Stimulated activated CD8-positive, alpha-beta memory T cell treated with anti-CD3 and anti-CD28 coated beads, Interleukin-7, amount 100 ng/mL, for 24 hours (primary cell): ENCODE measurements around the gene CASZ1.

Experiments
- DNase-seq: peaks from one replicate; pipeline ENCODE4 v3.0.0-alpha.2; 2020; ENCODE audit warnings: low read depth

Gene CASZ1

GRCh38 chr1:10635085-10635896 is 161.2 kb downstream of the CASZ1 start:
- no peak for DNase-seq

DNA sequence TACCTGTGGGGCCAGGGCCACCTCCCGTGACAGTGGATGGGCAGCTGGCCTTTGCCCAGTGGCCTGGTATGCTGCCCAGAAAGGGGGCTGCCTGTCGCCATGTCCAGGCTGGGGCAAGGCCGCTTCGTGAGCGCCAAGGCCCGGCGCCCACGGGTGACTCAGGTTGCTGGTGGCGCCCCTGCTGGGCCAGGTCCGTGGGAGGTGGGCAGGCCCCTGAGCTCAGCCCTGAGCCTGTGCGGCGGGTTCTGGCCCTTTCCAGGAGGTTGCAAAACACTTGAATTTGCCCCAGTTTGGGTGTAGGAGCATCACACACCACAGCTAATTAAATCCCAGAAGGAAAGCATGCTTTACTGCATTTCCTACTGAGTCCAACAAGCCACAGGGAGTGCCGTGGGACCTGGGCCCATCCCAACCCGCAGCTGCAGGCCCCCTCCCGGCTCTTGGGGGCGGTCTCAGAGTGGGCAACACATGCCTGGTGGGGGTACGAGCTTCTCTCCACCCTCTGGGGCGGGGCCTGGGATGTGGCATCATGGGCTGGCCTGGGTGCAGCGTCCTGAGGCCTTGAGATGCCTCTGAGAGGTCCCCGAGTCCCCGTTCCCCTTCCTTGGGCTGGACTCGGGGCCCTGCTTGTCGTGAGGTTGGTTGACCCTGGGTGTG is 161.9 kb downstream of the CASZ1 start:
- DNase-seq: no peak

DNA sequence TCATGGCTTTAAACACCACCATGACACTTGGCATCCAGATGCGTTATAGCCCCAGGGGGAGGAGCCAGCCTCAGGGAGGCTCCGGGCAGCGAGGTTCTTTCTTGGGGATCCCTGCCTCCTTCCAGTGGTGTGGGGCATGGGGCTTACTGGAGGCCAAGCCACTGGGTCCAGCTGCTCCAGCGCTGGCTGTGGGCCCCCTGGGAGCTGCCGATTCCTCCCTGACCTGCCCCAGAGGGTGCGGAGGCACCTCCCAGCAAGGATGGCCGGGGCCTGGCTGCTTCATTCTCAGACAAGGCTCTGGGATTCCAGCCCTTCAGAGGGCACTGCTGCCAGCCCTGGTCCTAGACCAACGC is 162.4 kb downstream of the CASZ1 start:
- no peak for DNase-seq

GRCh38 chr1:10633416-10633815 is 163.0 kb downstream of the CASZ1 start:
- no peak for DNase-seq

- DNase-seq: no peak
Measured at GRCh38 chr1:10632691-10633090, 163.8 kb downstream of the CASZ1 start.

DNA sequence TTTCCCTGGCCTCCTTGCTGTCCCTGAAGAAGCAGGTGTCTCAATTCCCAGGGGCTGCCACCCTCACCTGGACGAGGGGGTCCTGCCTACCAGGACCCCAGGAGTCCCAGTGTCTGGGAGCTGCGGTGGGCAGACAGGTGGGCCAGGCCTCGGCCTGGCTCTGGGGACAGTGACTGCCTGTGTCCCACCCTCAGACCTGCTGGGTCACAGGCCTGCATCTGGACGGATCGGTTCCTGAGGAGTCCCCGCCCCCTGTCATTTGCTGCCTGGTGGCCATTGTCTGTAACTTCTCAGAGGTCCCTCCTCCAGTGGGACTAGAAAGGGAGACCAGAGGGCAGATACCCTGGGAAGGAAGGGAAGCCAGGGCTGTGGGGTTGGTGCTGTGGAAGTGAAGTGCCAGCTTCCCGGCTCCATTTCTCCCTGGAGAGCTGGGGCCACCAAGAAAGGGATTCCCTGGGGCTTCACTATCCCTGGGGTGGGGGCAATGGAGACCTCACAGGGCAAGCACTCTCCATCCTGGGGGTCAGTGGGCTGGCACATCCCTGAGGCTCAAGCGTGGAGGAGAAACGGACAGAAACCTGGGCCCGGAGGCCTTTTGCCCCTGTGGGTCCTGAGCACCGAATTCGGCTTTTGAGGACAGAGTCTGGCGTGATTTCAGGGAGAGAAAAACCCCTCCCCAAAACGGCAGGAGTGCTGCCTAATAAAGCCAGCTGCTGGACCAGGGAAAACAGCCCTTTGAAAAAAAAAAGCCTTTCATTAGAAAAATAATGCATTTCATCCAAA is 164.4 kb downstream of the CASZ1 start:
- DNase-seq: no peak

DNA sequence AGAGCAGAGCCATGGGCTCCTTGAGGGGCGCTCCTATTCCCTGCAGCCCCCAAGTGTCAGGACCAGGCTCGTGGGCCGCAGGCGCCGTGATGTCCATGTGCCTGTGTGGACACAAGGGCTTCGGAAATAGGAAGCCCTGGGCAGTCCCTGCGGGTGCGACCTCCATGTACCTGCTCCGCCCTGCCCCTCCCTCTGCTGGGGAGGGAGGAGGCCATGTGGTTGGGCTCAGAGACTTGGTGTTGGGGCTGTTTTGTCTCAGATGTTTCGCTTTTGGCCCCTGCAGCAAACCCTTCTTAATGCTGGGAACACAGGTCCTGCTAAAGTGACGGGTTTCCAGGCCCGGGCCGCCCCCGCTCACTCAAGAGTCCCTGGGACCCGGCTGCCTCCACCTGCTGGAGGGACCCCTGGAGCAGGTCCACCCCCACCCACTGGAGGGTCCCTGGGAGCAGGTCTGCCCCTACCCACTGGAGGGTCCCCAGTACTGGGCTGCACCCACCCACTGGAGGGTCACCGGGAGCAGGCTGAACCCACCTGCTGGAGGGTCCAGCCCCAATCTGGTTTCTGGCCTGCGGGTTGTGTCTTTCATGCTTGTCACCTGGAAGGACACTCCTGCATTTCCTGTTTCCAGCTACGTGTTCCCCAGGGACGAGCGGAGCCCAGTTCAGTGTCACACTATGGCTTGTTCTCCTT is 165.2 kb downstream of the CASZ1 start:
- DNase-seq: no peak

- DNase-seq: no peak
Measured at GRCh38 chr1:10630661-10631120, 165.8 kb downstream of the CASZ1 start.

DNA sequence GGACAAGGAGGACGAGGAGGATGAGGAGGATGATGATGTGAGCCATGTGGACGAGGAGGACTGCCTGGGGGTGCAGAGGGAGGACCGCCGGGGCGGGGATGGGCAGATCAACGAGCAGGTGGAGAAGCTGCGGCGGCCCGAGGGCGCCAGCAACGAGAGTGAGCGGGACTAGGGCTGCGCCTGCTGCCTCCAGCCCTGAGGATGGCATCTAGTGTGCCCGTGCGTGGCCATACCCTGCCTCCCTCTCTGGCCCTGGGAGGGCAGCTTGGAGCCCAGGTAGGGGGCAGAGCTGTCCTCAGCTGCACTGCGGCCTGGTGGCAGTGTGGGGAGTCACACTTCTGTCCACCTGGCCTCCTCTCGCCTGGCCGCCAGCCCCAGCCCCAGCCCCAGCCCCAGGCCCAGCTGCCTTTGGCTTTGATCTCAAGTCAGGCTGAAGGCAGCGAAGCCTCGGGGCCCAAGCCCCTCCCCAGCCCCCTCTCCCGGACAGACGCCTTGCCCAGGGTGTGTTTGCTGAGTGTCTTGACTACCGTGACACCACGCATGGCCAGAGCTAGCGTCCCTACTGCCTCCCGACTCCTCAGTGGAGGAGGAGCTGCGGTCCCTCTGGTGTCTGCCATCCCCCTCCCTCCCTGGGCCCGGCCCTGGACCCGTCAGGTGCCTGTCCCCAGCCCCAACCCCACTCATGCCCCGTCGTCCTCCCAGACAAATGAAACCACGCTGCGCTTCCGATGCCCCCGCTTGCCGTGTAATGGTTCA is 166.5 kb downstream of the CASZ1 start:
- no peak for DNase-seq

- no peak for DNase-seq
Measured at GRCh38 chr1:10629091-10629815, 167.2 kb downstream of the CASZ1 start.

- DNase-seq: no peak
Measured at GRCh38 chr1:10628685-10629084, 167.8 kb downstream of the CASZ1 start.

DNA sequence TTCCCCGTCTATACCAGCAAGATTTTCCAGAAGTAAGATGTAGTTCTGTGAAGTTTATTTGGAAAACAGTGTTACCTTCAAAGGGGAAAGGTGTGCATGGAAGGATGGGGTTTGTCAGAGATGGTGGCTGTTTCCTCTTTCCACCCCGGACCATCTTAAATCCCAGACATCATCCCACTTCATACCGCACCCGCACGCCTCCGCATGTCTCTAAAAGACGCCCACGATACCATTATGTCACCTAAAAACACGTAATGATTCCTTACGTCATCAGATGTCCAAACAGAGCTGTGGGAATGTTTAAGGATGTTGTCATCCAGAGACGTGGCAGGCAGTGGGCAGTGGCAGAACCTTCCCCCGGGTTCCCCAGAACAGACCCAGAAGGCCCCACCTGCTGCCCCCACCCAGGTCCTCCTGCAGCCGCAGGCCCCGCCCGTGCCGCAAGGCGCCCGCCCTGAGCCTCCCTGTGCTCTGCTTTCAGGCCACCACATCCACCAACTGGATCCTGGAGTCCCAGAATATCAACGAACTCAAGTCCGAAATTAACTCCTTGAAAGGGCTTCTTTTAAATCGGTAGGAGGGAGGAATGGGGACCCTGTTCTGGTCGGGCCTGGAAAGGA is 169.5 kb downstream of the CASZ1 start:
- DNase-seq: no peak

DNA sequence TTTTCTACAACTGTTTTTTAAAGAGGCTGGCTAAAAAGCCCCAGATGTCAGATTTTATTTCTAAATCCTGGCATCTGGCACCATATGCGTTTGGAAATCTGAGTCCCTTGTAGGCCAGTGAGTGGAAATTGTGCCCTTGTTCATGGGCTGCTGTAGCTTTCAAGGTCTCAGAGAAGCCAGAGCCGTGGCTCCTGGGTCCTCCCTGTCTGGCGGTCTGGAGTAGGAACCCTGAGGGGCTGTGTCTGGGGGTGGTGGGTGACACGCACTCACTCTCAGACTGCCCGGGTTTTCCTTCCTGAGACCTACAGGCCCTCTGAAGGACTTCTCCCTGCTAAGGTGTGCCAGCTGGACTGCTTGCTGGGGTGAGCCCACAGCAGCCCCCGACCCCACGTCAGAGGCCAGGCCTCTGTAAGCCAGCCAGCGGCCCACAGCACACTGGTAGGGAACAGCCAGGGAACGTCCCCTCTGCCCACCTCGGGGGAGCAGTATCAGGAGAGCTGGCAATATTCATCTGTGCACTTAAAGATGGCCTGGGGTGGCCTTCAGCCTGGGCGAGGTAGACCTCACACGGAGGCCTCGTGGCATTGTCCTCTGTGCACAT is 170.2 kb downstream of the CASZ1 start:
- no peak for DNase-seq

- DNase-seq: no peak
Measured at GRCh38 chr1:10625554-10625953, 170.9 kb downstream of the CASZ1 start.

- DNase-seq: no peak
Measured at GRCh38 chr1:10625076-10625475, 171.4 kb downstream of the CASZ1 start.

- DNase-seq: no peak
Measured at GRCh38 chr1:10624256-10625050, 172.0 kb downstream of the CASZ1 start.

DNA sequence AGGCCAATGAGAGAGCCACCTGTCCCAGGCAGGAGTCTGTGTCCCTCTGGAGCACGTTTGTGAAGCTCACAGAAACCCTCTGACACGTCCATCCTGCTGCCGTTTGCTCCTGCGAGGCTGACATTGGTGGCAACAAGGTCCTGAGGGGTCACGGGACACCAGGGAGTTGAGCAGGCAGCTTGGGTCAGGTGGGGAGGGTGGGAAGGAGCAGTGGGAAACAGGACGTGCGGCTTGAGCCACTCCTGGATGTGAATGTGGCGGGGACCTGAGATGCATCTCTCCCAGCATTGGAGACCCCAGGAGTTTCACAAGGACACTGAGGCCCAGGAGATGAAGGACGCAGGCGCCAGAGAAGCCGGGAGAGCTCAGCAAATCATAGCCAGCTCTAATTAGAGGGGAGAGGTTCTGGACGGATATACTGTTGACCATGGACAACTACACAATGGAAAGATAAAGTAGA is 172.7 kb downstream of the CASZ1 start:
- DNase-seq: no peak

DNA sequence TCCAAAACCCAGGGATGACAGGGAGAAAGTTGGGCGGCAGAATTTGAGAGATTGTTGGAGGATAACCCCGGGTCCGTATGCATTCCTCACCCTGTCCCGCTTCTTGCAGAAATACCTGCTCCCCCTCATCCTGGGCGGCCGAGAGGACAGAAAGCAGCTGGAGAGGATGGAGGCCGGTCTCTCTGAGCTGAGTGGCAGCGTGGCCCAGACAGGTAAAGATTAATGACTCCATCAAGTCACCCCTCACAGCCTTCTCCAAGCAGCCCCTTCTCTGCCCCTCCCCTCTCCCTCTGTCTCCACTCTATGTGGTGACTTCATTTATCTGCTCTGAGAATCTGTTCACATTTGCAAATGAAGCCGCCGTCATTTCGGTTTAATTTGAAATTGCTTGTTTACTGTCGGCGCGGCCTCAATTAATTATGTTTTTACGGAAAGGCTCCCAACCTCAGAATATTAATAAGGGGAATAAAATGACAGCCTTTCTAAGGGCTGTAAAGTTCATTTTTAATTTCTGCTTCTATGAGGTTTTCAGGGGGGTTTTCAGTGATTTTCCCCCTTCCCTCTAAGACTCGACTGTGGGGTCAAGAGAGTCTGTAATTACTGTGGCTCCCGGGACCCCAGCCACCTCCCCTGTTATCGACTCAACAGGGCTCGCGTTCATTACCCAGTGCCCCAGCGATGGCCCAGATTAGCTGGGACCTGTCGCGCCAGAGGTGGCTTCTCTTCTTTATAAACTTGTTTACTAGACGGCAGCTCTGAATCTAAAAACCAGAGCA is 173.3 kb downstream of the CASZ1 start:
- no peak for DNase-seq
